ENCODE results near the gene NTF4.

The NTF4 gene

GRCh38 chr19:49019242-49019932 is 45.2 kb downstream of the NTF4 start:
- DNase-seq, result peak in 1 of 2 experiments; percentile 77

GRCh38 chr19:49018388-49019241 is 46.0 kb downstream of the NTF4 start:
- DNase-seq, result peak in 1 of 2 experiments; percentile 28

- peak; percentile 52 to 73 for DNase-seq
Observed at GRCh38 chr19:49017666-49018351, 46.8 kb downstream of the NTF4 start.

GRCh38 chr19:49017041-49017665 is 47.5 kb downstream of the NTF4 start, which contains the start of gene LHB:
TSS of gene LHB (minus strand) at chr19:49017091. CDS start at chr19:49017081, 10 bp downstream.
- DNase-seq, result no peak

- no peak for DNase-seq
Observed at GRCh38 chr19:49016067-49016839, 48.4 kb downstream of the NTF4 start.

- no peak for DNase-seq
Observed at GRCh38 chr19:49014870-49015255, 49.8 kb downstream of the NTF4 start.

- no peak for DNase-seq
Observed at GRCh38 chr19:49014123-49014869, 50.3 kb downstream of the NTF4 start.

- no peak for DNase-seq
Observed at GRCh38 chr19:49011194-49011593, 53.4 kb downstream of the NTF4 start.

All from NCI-H526 (cell line).